ENCODE measurements around the gene RBM20. TPM values are rescaled to one million over a fixed set of nuclear protein-coding genes. Genes with fewer than 3 reads are reported as not detected.

RBM20 gene
- total and polyA plus RNA-seq, 8 donors = under 0.01 to 6.2 (median 0.59) TPM; not detected in 2

- no peak overlapping the region for H3K4me3 ChIP-seq
- no peaks in the 10 kb centered on the region for H3K9me3 ChIP-seq
- intact Hi-C loops (cut with DNase I; ENCODE audit: low total_unique reads) = no loop called here
- no peaks in the 10 kb centered on the region for H3K27me3 ChIP-seq
- peaks cover 59 to 73% (median 66%) of the 10 kb centered on the region in 4 donors for H3K4me1 ChIP-seq
- H3K36me3 ChIP-seq = no peaks in the 10 kb centered on the region
- no peak for DNase-seq
- TF ChIP-seq CTCF (IDR thresholded peaks at IDR 0.05) = no peak
- no peak for TF ChIP-seq POLR2A (IDR thresholded peaks at IDR 0.05)
- no peak for TF ChIP-seq POLR2AphosphoS5 (IDR thresholded peaks at IDR 0.05)
- no peak for TF ChIP-seq EP300 (IDR thresholded peaks at IDR 0.05)
- WGBS, 5 donors = 35 to 59% (median 44%) methylated on average over 2 of the region's 2 CpGs
- H3K27ac ChIP-seq = peak overlapping the region; percentile 84 to 96 (median 89)
Measured at GRCh38 chr10:110845192-110845755, 201.1 kb downstream of the RBM20 start.

GRCh38 chr10:110845756-110846620 is 201.9 kb downstream of the RBM20 start:
- Histone ChIP-seq H3K27ac (peak overlapping the region; percentile 84 to 96 (median 89)), H3K4me1 (peaks cover 54 to 72% (median 63%) of the 10 kb centered on the region in 4 donors), H3K27me3 (no peaks in the 10 kb centered on the region), H3K36me3 (no peaks in the 10 kb centered on the region), H3K4me3 (no peak overlapping the region), H3K9me3 (no peaks in the 10 kb centered on the region)
- DNase-seq = peak; percentile 83 to 88
- intact Hi-C loops (cut with DNase I; ENCODE audit: low total_unique reads) = no loop called here
- 38 to 69% (median 40%) methylated on average over 3 of the region's 3 CpGs for WGBS, 5 donors
- TF ChIP-seq POLR2A (IDR thresholded peaks at IDR 0.05) = no peak
- no peak for TF ChIP-seq CTCF (IDR thresholded peaks at IDR 0.05)
- peak in 2 of 3 donors; percentile 64 to 78 for TF ChIP-seq POLR2AphosphoS5 (IDR thresholded peaks at IDR 0.05)

GRCh38 chr10:110847374-110847773 is 203.2 kb downstream of the RBM20 start:
- Histone ChIP-seq H3K27ac (peak overlapping the region; percentile 84 to 96 (median 89)), H3K4me3 (no peak overlapping the region), H3K9me3 (no peaks in the 10 kb centered on the region), H3K27me3 (no peaks in the 10 kb centered on the region), H3K4me1 (peaks cover 42 to 70% (median 59%) of the 10 kb centered on the region in 4 donors), H3K36me3 (no peaks in the 10 kb centered on the region)
- intact Hi-C loops (cut with DNase I; ENCODE audit: low total_unique reads) = no loop called here
- DNase-seq = no peak
- TF ChIP-seq CTCF (IDR thresholded peaks at IDR 0.05) (no peak), EP300 (IDR thresholded peaks at IDR 0.05) (no peak), POLR2A (IDR thresholded peaks at IDR 0.05) (no peak), POLR2AphosphoS5 (IDR thresholded peaks at IDR 0.05) (no peak)
- 79 to 90% (median 85%) methylated on average over 6 of the region's 6 CpGs for WGBS, 5 donors

GRCh38 chr10:110848106-110848505 is 204.0 kb downstream of the RBM20 start:
- 78 to 88% (median 84%) methylated on average over 2 of the region's 2 CpGs for WGBS, 5 donors

More at GRCh38 chr10:110848106-110848505, 204.0 kb downstream of the RBM20 start:
- H3K27me3 ChIP-seq = no peaks in the 10 kb centered on the region
- DNase-seq = no peak
- H3K4me3 ChIP-seq = no peak overlapping the region
- no peaks in the 10 kb centered on the region for H3K36me3 ChIP-seq
- TF ChIP-seq POLR2AphosphoS5 (IDR thresholded peaks at IDR 0.05) (no peak), POLR2A (IDR thresholded peaks at IDR 0.05) (no peak), EP300 (IDR thresholded peaks at IDR 0.05) (no peak), CTCF (IDR thresholded peaks at IDR 0.05) (no peak)
- intact Hi-C loops (cut with DNase I; ENCODE audit: low total_unique reads) = no loop called here
- peaks cover 36 to 70% (median 59%) of the 10 kb centered on the region in 4 donors for H3K4me1 ChIP-seq
- H3K27ac ChIP-seq = peak overlapping the region in 1 of 5 donors; percentile 91
- H3K9me3 ChIP-seq = no peaks in the 10 kb centered on the region

All from stomach (tissue), 9 donors.